Upper lobe of left lung (tissue), 6 donors: Measurements from ENCODE around the gene SUCLG2. TPM values are rescaled to one million over a fixed set of nuclear protein-coding genes. Genes with fewer than 3 reads are reported as not detected.

Experiments used
- ATAC-seq, 2 donors: fragments of 200-7000 bp; cut with Tn5 transposase; one replicate each; pipeline ENCODE4 v1.9.1; 2022; ENCODE audit warnings: mild to moderate bottlenecking in 2 of 2, moderate library complexity in 2 of 2; ENCODE audit not compliant: low FRiP score in 2 of 2
- DNase-seq, 2 donors: peaks; one replicate each; pipeline ENCODE4 v3.0.0-alpha.2; 2019 to 2020
- H3K27ac ChIP-seq, 4 donors: fragments of 200-600 bp; sonication (generic); one replicate each; pipeline ENCODE4 v1.5.1; 2016 to 2019
- H3K27me3 ChIP-seq, 4 donors: fragments of 200-600 bp; sonication (generic); one replicate each; pipeline ENCODE4 v1.5.1; 2017 to 2019
- H3K36me3 ChIP-seq, 4 donors: fragments of 200-600 bp; sonication (generic); one replicate each; pipeline ENCODE4 v1.5.1; 2016 to 2019
- H3K4me1 ChIP-seq, 4 donors: fragments of 200-600 bp; sonication (generic); one replicate each; pipeline ENCODE4 v1.5.1; 2018 to 2019
- H3K4me3 ChIP-seq, 4 donors: fragments of 200-600 bp; sonication (generic); one replicate each; pipeline ENCODE4 v1.5.1; 2017 to 2019; ENCODE audit warnings: mild to moderate bottlenecking in 2 of 4, moderate library complexity in 1 of 4
- H3K9me3 ChIP-seq, 4 donors: fragments of 200-600 bp; sonication (generic); one replicate each; pipeline ENCODE4 v1.5.1; 2018 to 2019
- EP300 ChIP-seq, 4 donors: sonication (generic); formaldehyde crosslinking; IDR thresholded peaks; one replicate each; pipeline ENCODE4 v1.5.1; 2017; ENCODE audit warnings: antibody characterized with exemption in 4 of 4, control low read depth in 2 of 4
- POLR2A ChIP-seq, 4 donors: fragments of 450-650 bp; IDR thresholded peaks; one replicate each; pipeline ENCODE4 v1.5.1; 2016 to 2017; ENCODE audit warnings: antibody characterized with exemption in 4 of 4, mild to moderate bottlenecking in 2 of 4
- POLR2AphosphoS5 ChIP-seq, 2 donors: sonication (generic); formaldehyde crosslinking; IDR thresholded peaks; one replicate each; pipeline ENCODE4 v1.5.1; 2017; ENCODE audit warnings: antibody characterized with exemption in 2 of 2
- WGBS, 2 donors: methylation state at CpG; one replicate each; pipeline ENCODE4 v1.1.5; 2017 to 2018; 5-methylcytosine and 5-hydroxymethylcytosine counted together
- total RNA-seq, 6 donors: library from RNA; depleted of rRNA in 4 of 6; stranded (reverse); fragments of >200 nt in 4 of 6; gene quantifications; one replicate each; pipeline versions ENCODE4 v1.1.0 to v1.2.1, GENCODE V29; 2016 to 2021
- TF ChIP-seq, protein P1 (sequence below), 6 experiments: fragments of 450-650 bp in 4 of 6; fragments of 200-600 bp in 2 of 6; sonication (generic) in 2 of 6; IDR thresholded peaks; one replicate each; pipeline ENCODE4 v1.5.1; 2016 to 2019; ENCODE audit warnings: antibody characterized with exemption in 6 of 6
- donor health status: DM: no; HTN: no; CAD: no; lungs with moderate emphysema.
- donor health status: DM: no; HTN: yes; CAD: no; lungs with severe emphysema.

Gene SUCLG2
- total RNA-seq, 6 donors from 2014 or later = 36.7 to 69.3 (median 50.8) TPM

GRCh38 chr3:67691926-67692325 lies 37.5 kb upstream of the SUCLG2 start:
- no peak overlapping the region for H3K4me3 ChIP-seq
- no peak for DNase-seq
- WGBS, 2 donors = 74 to 93% methylated on average over 1 of the region's 1 CpG

DNA sequence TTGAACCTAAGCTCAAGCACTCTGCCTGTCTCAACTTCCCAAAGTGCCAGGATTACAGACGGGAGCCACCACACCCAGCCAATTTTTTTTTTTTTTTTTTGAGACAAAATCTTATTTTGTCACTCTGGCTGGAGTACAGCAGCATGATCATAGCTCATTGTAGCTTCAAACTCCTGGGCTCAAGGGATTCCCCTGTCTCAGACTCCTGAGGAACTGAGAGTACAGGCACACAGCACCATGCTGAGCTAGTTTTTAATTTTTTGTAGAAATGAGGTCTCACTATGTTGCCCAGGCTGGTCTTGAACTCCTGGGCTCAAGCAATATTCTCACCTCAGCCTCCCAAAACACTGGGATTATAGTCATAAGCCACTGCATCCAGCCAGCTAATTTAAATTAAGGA lies 36.8 kb upstream of the SUCLG2 start:
- no peak overlapping the region for H3K4me3 ChIP-seq
- ATAC-seq (no peak), DNase-seq (no peak)
- 71 to 92% methylated on average over 1 of the region's 1 CpG for WGBS, 2 donors
- H3K4me1 ChIP-seq = no peaks in the 10 kb centered on the region
- H3K27me3 ChIP-seq = no peaks in the 10 kb centered on the region
- no peaks in the 10 kb centered on the region for H3K9me3 ChIP-seq
- no peaks in the 10 kb centered on the region for H3K36me3 ChIP-seq
- no peak overlapping the region for H3K27ac ChIP-seq
- TF ChIP-seq EP300 (IDR thresholded peaks at IDR 0.05) = no peak
- TF ChIP-seq POLR2AphosphoS5 (IDR thresholded peaks at IDR 0.05) = no peak
- TF ChIP-seq, protein P1, sequence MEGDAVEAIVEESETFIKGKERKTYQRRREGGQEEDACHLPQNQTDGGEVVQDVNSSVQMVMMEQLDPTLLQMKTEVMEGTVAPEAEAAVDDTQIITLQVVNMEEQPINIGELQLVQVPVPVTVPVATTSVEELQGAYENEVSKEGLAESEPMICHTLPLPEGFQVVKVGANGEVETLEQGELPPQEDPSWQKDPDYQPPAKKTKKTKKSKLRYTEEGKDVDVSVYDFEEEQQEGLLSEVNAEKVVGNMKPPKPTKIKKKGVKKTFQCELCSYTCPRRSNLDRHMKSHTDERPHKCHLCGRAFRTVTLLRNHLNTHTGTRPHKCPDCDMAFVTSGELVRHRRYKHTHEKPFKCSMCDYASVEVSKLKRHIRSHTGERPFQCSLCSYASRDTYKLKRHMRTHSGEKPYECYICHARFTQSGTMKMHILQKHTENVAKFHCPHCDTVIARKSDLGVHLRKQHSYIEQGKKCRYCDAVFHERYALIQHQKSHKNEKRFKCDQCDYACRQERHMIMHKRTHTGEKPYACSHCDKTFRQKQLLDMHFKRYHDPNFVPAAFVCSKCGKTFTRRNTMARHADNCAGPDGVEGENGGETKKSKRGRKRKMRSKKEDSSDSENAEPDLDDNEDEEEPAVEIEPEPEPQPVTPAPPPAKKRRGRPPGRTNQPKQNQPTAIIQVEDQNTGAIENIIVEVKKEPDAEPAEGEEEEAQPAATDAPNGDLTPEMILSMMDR (IDR thresholded peaks at IDR 0.05) = no peak
- no peak for TF ChIP-seq POLR2A (IDR thresholded peaks at IDR 0.05)

More at GRCh38 chr3:67691926-67692325, 37.5 kb upstream of the SUCLG2 start:
- no peaks in the 10 kb centered on the region for H3K36me3 ChIP-seq
- no peak for TF ChIP-seq EP300 (IDR thresholded peaks at IDR 0.05)
- no peak for TF ChIP-seq POLR2AphosphoS5 (IDR thresholded peaks at IDR 0.05)
- H3K27ac ChIP-seq = no peak overlapping the region
- H3K4me1 ChIP-seq = no peaks in the 10 kb centered on the region
- no peaks in the 10 kb centered on the region for H3K9me3 ChIP-seq
- H3K27me3 ChIP-seq = no peaks in the 10 kb centered on the region
- no peak for ATAC-seq

DNA sequence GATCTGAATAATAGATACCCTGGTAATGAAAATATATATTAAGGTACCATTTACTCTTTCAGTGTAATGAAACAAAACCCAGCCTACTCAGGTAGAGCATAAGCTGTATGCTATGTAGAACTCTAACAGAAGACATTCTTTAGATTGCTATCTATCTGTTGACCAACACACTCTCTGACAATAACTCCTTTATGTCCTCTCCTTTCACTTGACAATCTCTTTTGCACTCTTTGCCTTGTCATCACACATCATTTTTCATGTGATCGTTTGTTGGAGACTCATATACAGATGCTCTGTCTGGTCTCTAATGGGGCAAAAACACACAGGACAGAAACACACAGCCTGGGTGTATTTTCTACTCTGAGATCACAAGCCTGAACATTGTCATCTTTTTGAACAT lies 35.4 kb upstream of the SUCLG2 start:
- Histone ChIP-seq H3K27me3 (no peaks in the 10 kb centered on the region), H3K36me3 (no peaks in the 10 kb centered on the region), H3K4me1 (peaks cover 0 to 5% (median 0%) of the 10 kb centered on the region in 4 donors), H3K4me3 (no peak overlapping the region), H3K9me3 (no peaks in the 10 kb centered on the region), H3K27ac (no peak overlapping the region)
- WGBS, 2 donors = 71 to 100% methylated on average over 1 of the region's 1 CpG
- DNase-seq = no peak
- ATAC-seq = no peak
- TF ChIP-seq, protein P1 (IDR thresholded peaks at IDR 0.05) = no peak
- TF ChIP-seq POLR2AphosphoS5 (IDR thresholded peaks at IDR 0.05) (no peak), POLR2A (IDR thresholded peaks at IDR 0.05) (no peak), EP300 (IDR thresholded peaks at IDR 0.05) (no peak)

DNA sequence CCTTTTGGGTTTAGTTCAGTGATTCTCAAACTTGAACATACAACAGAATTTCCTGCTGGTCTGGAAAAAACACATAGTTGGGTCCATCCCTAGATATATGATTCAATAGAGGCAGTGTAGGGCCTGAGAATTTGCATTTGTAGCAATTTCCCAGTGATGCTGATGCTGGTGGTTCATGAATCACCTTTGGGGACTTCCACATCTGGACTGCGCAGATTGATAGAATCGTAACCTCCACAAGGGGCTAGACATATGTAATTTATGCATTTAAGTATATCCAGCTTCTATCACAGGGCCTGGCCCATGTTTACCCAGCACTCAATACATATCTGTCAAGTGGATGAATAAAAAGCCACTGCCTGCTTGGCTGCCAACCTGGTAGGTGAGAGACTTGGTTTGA lies 33.8 kb upstream of the SUCLG2 start:
- no peak for ATAC-seq
- 89 to 96% methylated on average over 2 of the region's 2 CpGs for WGBS, 2 donors

DNA sequence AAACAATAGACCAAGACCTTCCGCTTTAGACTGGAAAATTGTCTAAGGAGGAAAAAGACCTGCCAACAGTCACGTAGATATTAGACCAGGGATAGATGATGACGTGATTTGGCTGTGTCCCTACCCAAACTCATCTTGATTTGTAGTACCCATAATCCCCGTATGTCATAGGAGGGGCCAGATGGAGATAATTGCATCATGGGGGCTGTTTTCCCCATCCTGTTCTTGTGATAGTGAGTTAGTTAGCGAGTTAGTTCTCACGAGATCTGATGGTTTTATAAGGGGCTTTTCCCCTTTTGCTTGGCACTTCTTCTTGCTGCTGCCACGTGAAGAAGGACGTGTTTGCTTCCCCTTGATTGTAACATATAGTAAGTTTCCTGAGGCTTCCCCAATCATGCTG lies 31.7 kb upstream of the SUCLG2 start:
- no peak for DNase-seq
- Histone ChIP-seq H3K27ac (no peak overlapping the region), H3K27me3 (no peaks in the 10 kb centered on the region), H3K36me3 (no peaks in the 10 kb centered on the region), H3K4me3 (no peak overlapping the region), H3K4me1 (peaks cover 0 to 5% (median 0%) of the 10 kb centered on the region in 4 donors), H3K9me3 (no peaks in the 10 kb centered on the region)
- no peak for ATAC-seq
- TF ChIP-seq EP300 (IDR thresholded peaks at IDR 0.05) (no peak), POLR2AphosphoS5 (IDR thresholded peaks at IDR 0.05) (no peak), POLR2A (IDR thresholded peaks at IDR 0.05) (no peak)
- TF ChIP-seq, protein P1 (IDR thresholded peaks at IDR 0.05) = no peak
- WGBS, 2 donors = 85 to 86% methylated on average over 8 of the region's 8 CpGs

More for the DNA sequence above, 33.8 kb upstream of the SUCLG2 start:
- TF ChIP-seq POLR2A (IDR thresholded peaks at IDR 0.05) = no peak
- TF ChIP-seq, protein P1 (IDR thresholded peaks at IDR 0.05) = no peak
- TF ChIP-seq POLR2AphosphoS5 (IDR thresholded peaks at IDR 0.05) = no peak
- TF ChIP-seq EP300 (IDR thresholded peaks at IDR 0.05) = no peak
- Histone ChIP-seq H3K27ac (no peak overlapping the region), H3K36me3 (no peaks in the 10 kb centered on the region), H3K4me3 (no peak overlapping the region), H3K4me1 (peaks cover 0 to 5% (median 0%) of the 10 kb centered on the region in 4 donors), H3K9me3 (no peaks in the 10 kb centered on the region), H3K27me3 (no peaks in the 10 kb centered on the region)
- DNase-seq = no peak
